Lower leg skin (tissue), 4 donors: ENCODE results near the gene BCL2L11. TPM values are rescaled to one million over a fixed set of nuclear protein-coding genes. Genes with fewer than 3 reads are reported as not detected.

Experiments
- DNase-seq, 2 donors: peaks; one replicate each; pipeline ENCODE4 v3.0.0-alpha.2; 2019; ENCODE audit warnings: low spot score in 2 of 2
- H3K4me3 ChIP-seq: fragments of 200-600 bp; sonication (generic); 2 replicates; pipeline ENCODE4 v1.5.1; 2017; ENCODE audit warnings: mild to moderate bottlenecking, low read depth; ENCODE audit not compliant: poor library complexity, severe bottlenecking
- POLR2A ChIP-seq, 2 donors: fragments of 450-650 bp; IDR thresholded peaks; one replicate each; pipeline ENCODE4 v1.6.1; 2016 to 2017; ENCODE audit warnings: antibody characterized with exemption in 2 of 2, mild to moderate bottlenecking in 1 of 2, moderate library complexity in 1 of 2
- WGBS, 2 donors: methylation state at CpG; one replicate each; pipeline ENCODE4 v1.1.5; 2018; 5-methylcytosine and 5-hydroxymethylcytosine counted together
- intact Hi-C: fragments of 100-400 bp; cut with DNase I; formaldehyde crosslinking; loops from one replicate; pipeline ENCODE4 v1.15.0; 2023; ENCODE audit warnings: low total_unique reads
- total RNA-seq, 4 donors: library from RNA; depleted of rRNA; stranded (reverse); fragments of >200 nt; gene quantifications; one replicate each; pipeline ENCODE4 v1.1.0, GENCODE V29; 2016
- TF ChIP-seq, protein P1 (sequence below), 3 donors: fragments of 450-650 bp; IDR thresholded peaks; one replicate each; pipeline ENCODE4 v1.5.1; 2016; ENCODE audit warnings: antibody characterized with exemption in 3 of 3, mild to moderate bottlenecking in 3 of 3, moderate library complexity in 2 of 3

Gene BCL2L11
- total RNA-seq, 4 donors from 2014 or later = 5.4 to 17.2 (median 13.2) TPM

DNA sequence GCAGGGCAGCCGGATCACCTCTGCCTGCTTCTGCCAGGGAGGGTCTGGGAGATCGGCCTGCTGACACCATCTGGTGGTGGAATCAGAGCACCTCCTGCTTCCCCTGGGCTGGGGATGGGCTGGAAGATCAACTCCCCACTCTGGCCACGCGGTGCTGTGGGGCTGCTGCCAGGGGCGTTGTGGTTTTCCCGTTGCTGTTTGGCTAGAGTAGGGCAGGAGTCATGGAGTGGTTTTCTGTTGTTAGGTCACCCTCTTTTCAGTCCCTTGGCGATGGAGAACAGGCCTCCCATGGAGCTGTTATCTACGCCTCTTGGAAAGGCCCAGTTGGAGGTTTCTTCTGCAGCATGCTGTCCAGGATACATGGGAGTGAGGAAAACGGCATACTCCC lies 15.2 kb downstream of the BCL2L11 start:
- WGBS, 2 donors = 62 to 80% methylated on average over 7 to 9 of the region's 9 CpGs
- no peak for TF ChIP-seq POLR2A (IDR thresholded peaks at IDR 0.05)
- TF ChIP-seq, protein P1, sequence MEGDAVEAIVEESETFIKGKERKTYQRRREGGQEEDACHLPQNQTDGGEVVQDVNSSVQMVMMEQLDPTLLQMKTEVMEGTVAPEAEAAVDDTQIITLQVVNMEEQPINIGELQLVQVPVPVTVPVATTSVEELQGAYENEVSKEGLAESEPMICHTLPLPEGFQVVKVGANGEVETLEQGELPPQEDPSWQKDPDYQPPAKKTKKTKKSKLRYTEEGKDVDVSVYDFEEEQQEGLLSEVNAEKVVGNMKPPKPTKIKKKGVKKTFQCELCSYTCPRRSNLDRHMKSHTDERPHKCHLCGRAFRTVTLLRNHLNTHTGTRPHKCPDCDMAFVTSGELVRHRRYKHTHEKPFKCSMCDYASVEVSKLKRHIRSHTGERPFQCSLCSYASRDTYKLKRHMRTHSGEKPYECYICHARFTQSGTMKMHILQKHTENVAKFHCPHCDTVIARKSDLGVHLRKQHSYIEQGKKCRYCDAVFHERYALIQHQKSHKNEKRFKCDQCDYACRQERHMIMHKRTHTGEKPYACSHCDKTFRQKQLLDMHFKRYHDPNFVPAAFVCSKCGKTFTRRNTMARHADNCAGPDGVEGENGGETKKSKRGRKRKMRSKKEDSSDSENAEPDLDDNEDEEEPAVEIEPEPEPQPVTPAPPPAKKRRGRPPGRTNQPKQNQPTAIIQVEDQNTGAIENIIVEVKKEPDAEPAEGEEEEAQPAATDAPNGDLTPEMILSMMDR (IDR thresholded peaks at IDR 0.05) = no peak
- no peak overlapping the region for H3K4me3 ChIP-seq
- DNase-seq = peak in 1 of 2 donors; percentile 82
- intact Hi-C loops = no loop called here

DNA sequence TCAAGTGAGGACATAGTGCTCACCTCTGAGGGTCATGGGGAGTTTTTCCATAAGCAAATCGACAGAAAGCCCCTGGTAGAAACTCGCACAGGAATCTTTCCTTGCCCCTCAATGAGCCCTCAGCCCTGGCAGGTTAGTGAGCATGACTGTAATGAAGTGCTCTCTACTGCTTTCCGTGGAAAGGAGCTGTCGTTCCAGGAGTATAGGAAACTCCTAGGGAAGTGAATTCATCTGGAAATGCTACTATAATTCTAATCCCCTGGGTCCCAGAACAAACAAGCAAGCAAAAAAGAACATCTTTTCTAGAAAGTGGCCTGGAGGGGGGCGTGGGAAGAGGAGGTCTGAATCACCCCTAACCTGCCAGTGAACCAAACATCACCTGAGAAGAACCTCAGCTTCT lies 18.1 kb downstream of the BCL2L11 start:
- intact Hi-C loops = no loop called here
- WGBS, 2 donors = 78 to 91% methylated on average over 5 of the region's 5 CpGs
- no peak for DNase-seq
- TF ChIP-seq, protein P1 (IDR thresholded peaks at IDR 0.05) = no peak
- TF ChIP-seq POLR2A (IDR thresholded peaks at IDR 0.05) = no peak
- no peak overlapping the region for H3K4me3 ChIP-seq

DNA sequence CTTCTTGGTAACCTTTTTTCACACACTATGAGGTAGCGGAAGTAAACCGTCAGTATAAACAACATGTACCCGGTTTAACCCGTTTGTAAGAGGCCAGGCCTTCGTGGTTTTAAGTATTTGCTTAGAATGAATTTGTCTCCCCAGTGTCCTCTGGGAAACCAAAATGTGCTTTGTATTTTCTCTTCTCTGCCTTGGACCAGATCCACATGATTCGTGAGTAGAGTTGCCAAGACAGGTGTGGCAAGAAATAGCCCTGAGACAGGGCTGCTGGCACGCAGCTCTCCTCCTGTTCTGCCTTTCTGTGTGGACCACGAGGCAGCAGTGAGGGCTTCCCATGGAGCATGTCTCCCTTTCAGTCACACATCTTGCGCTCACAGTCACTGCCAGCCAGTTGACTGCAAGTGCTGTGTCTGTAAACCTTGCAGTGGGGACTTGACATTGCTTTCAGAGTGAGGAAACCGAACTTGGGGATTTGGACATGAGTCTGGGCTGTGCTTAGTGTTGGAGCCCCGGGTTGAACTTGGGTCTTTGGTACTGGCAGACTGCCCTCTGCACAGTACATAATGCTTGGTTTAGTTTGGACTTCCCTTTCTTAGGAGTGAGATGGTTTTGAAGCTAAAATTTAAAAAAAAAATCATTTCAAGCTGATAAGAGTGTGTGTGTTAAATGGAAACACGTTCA lies 19.1 kb downstream of the BCL2L11 start:
- TF ChIP-seq POLR2A (IDR thresholded peaks at IDR 0.05) = no peak
- peak in 1 of 2 donors; percentile 80 for DNase-seq
- H3K4me3 ChIP-seq = no peak overlapping the region
- 55 to 58% methylated on average over 12 of the region's 12 CpGs for WGBS, 2 donors
- intact Hi-C loops = no loop called here

DNA sequence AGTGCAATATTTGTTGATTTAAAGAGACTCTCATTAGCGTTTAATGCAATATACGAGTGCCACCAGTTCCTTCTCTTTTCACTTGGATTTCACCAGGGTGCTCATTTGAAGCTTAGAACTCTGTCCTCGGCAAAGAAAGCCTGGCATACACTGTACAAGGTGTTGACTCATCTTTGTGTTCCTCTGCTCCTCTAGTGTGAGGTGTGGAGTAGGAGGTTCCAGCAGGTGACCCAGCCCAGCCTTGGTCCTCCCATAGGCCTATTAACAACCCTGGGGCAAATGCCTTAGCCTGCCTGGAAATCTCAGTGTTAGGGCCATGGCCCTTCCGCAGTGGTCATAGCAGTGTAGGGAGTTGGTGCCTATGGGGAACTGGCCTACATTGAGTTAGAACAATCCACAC lies 20.1 kb downstream of the BCL2L11 start:
- no peak overlapping the region for H3K4me3 ChIP-seq
- TF ChIP-seq POLR2A (IDR thresholded peaks at IDR 0.05) = no peak
- TF ChIP-seq, protein P1 (IDR thresholded peaks at IDR 0.05) = no peak
- 86 to 91% methylated on average over 4 of the region's 4 CpGs for WGBS, 2 donors
- no peak for DNase-seq
- intact Hi-C loops = no loop called here

DNA sequence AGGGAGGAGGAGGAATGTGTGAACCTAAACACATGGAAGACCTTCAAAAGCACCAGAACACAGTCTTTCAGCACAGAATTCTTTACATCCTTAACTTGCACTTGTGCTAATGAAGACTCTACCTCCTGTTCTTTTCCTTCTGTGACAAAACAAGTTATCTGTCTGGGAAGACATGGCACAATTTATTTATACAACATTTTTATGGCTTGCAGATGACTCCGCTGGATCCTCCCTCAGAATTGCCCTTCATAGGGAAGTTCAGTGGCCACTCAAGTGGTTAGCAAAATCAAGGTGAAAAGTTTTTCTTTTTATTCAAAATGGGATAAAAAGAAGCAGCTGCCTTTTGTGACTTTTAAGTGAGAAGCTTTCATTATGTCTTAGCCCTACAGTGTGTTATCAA lies 21.4 kb downstream of the BCL2L11 start:
- no peak overlapping the region for H3K4me3 ChIP-seq
- intact Hi-C loops = no loop called here
- WGBS, 2 donors = 89 to 97% methylated on average over 1 of the region's 1 CpG
- no peak for DNase-seq
- TF ChIP-seq, protein P1 (IDR thresholded peaks at IDR 0.05) = no peak
- no peak for TF ChIP-seq POLR2A (IDR thresholded peaks at IDR 0.05)

DNA sequence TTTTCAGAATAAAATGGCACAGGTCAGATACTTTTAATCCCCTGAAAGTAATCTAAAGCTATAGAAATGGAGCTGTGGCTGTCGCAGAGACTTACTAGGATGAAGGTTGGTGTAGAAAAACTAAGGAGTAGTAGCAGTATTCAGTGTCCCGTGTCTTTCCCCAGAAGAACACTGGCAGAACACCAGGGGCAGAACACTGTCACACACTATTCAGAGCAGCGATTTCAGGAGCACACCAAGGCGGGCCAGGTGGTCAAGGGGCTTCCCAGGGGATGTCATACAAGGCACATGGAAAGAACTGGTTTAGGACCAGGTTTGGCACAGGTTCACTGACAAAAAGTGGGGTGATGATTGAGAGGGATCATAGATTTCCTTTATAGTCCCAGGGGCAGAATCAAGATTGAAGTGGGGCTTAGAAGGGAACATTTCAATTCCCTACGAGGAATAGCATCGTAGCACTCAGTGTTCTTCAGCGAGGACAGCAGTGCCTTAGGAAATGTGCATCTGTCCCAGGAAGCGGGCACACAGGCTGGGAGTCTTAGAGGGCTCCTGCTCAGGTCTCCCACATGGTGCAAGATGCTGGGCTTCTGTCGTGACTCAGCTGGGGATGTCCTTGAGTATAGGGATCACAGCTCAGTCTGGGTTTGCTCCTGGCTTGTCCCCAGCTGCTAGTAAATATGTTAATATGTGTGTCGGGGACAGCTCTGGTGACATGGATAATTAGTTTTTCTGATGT lies 22.6 kb downstream of the BCL2L11 start:
- WGBS, 2 donors = 86 to 89% methylated on average over 10 of the region's 10 CpGs
- intact Hi-C loops = no loop called here
- DNase-seq = peak in 1 of 2 donors; percentile 48

More for the DNA sequence above, 22.6 kb downstream of the BCL2L11 start:
- no peak overlapping the region for H3K4me3 ChIP-seq
- TF ChIP-seq, protein P1 (IDR thresholded peaks at IDR 0.05) = no peak
- no peak for TF ChIP-seq POLR2A (IDR thresholded peaks at IDR 0.05)
